ENCODE results near the gene NOP9.

GRCh38 chr14:24349742-24350141 is 50.1 kb downstream of the NOP9 start:
- no peak for TF ChIP-seq EZH2 (IDR thresholded peaks at IDR 0.05; ENCODE audit: insufficient read depth, poor library complexity, severe bottlenecking)
- TF ChIP-seq EZH2phosphoT487 (IDR thresholded peaks at IDR 0.05; ENCODE audit: insufficient read depth, low read depth), result no peak

All from GM23248 (cell line).